ENCODE data around the gene LRRC59.
"Not testable (repeated sequence)": the region's sequence is repeated elsewhere in the genome, so short reads cannot be mapped to it uniquely, and the experiment has no call there.

The LRRC59 gene

GRCh38 chr17:50339381-50339780, 57.9 kb downstream of the LRRC59 start:
- TF ChIP-seq CTCF (IDR thresholded peaks at IDR 0.05; ENCODE audit: control insufficient read depth, insufficient read depth, low read depth, low read length, missing control alignments): no peak
- H3K4me3 ChIP-seq (ENCODE audit: control insufficient read depth, low read depth, low read length): no peak overlapping the region
- no peak for DNase-seq (ENCODE audit: low read depth)

- no peak for TF ChIP-seq CTCF (IDR thresholded peaks at IDR 0.05; ENCODE audit: control insufficient read depth, insufficient read depth, low read depth, low read length, missing control alignments)
- DNase-seq (ENCODE audit: low read depth): no peak
- H3K4me3 ChIP-seq (ENCODE audit: control insufficient read depth, low read depth, low read length): no peak overlapping the region
Observed at GRCh38 chr17:50338645-50339044, 58.7 kb downstream of the LRRC59 start.

GRCh38 chr17:50337956-50338355, 59.4 kb downstream of the LRRC59 start:
- TF ChIP-seq CTCF (IDR thresholded peaks at IDR 0.05; ENCODE audit: control insufficient read depth, insufficient read depth, low read depth, low read length, missing control alignments): no peak
- DNase-seq (ENCODE audit: low read depth): no peak

GRCh38 chr17:50333291-50334057, 63.8 kb downstream of the LRRC59 start:
- DNase-seq (ENCODE audit: low read depth); H3K4me3 ChIP-seq (ENCODE audit: control insufficient read depth, low read depth, low read length): not testable (repeated sequence)

More at GRCh38 chr17:50337956-50338355, 59.4 kb downstream of the LRRC59 start:
- no peak overlapping the region for H3K4me3 ChIP-seq (ENCODE audit: control insufficient read depth, low read depth, low read length)

- no peak overlapping the region for H3K4me3 ChIP-seq (ENCODE audit: control insufficient read depth, low read depth, low read length)
- DNase-seq (ENCODE audit: low read depth): no peak
- TF ChIP-seq CTCF (IDR thresholded peaks at IDR 0.05; ENCODE audit: control insufficient read depth, insufficient read depth, low read depth, low read length, missing control alignments): no peak
Observed at GRCh38 chr17:50332196-50332595, 65.1 kb downstream of the LRRC59 start.
